DMS53 treated with DMSO at 0.1 percent for 48 hours (cell line): Measurements from ENCODE around the gene NUP43.
"Not testable (repeated sequence)": the region's sequence is repeated elsewhere in the genome, so short reads cannot be mapped to it uniquely, and the experiment has no call there.

Experiments
- DNase-seq: peaks from one replicate; lab custom pipeline; 2025; ENCODE audit not compliant: unreplicated experiment; lab: John Stamatoyannopoulos, UW

The NUP43 gene

GRCh38 chr6:149746147-149746946, at the start of gene NUP43:
Gene NUP43 (minus strand): TSS chr6:149746529. CDS start chr6:149746495, 34 bp downstream.
- DNase-seq = peak; percentile 77

GRCh38 chr6:149783551-149783950, 37.2 kb upstream of the NUP43 start:
- DNase-seq = no peak

- no peak for DNase-seq
Measured at GRCh38 chr6:149782337-149782736, 36.0 kb upstream of the NUP43 start.

- DNase-seq = no peak
Measured at GRCh38 chr6:149781715-149782114, 35.4 kb upstream of the NUP43 start.

GRCh38 chr6:149779644-149779963, 33.3 kb upstream of the NUP43 start:
- DNase-seq = no peak

- DNase-seq = no peak
Measured at GRCh38 chr6:149777624-149778023, 31.3 kb upstream of the NUP43 start.

GRCh38 chr6:149771925-149772324, 25.6 kb upstream of the NUP43 start:
- no peak for DNase-seq

- no peak for DNase-seq
Measured at GRCh38 chr6:149771185-149771584, 24.9 kb upstream of the NUP43 start.

- no peak for DNase-seq
Measured at GRCh38 chr6:149769676-149770075, 23.3 kb upstream of the NUP43 start.

GRCh38 chr6:149766156-149766769, 19.9 kb upstream of the NUP43 start:
- DNase-seq = no peak

GRCh38 chr6:149763866-149764265, 17.5 kb upstream of the NUP43 start:
- no peak for DNase-seq

- no peak for DNase-seq
Measured at GRCh38 chr6:149761438-149761837, 15.1 kb upstream of the NUP43 start.

GRCh38 chr6:149756261-149756636, 9.9 kb upstream of the NUP43 start:
- no peak for DNase-seq

- DNase-seq = no peak
Measured at GRCh38 chr6:149755300-149756260, 9.3 kb upstream of the NUP43 start.

GRCh38 chr6:149754548-149754947, 8.2 kb upstream of the NUP43 start:
- DNase-seq = no peak

- DNase-seq = not testable (repeated sequence)
Measured at GRCh38 chr6:149753374-149753637, 7.0 kb upstream of the NUP43 start.

- no peak for DNase-seq
Measured at GRCh38 chr6:149752600-149753373, 6.5 kb upstream of the NUP43 start.

- DNase-seq = not testable (repeated sequence)
Measured at GRCh38 chr6:149751920-149752319, 5.6 kb upstream of the NUP43 start.

GRCh38 chr6:149751239-149751638, 4.9 kb upstream of the NUP43 start:
- DNase-seq = no peak

- no peak for DNase-seq
Measured at GRCh38 chr6:149750136-149750609, 3.8 kb upstream of the NUP43 start.

- DNase-seq = peak; percentile 59
Measured at GRCh38 chr6:149749594-149750135, 3.3 kb upstream of the NUP43 start, which contains the start of gene PCMT1. Gene PCMT1 (plus strand): TSS chr6:149749741. CDS start chr6:149749902, 161 bp downstream.
